ENCODE results near the gene TSR1. TPM values are rescaled to one million over a fixed set of nuclear protein-coding genes. Genes with fewer than 3 reads are reported as not detected.

The TSR1 gene
- total and polyA plus RNA-seq, 7 donors = 6.7 to 56.3 (median 21.9) TPM

- 93 to 97% methylated on average over 10 of the region's 10 CpGs for WGBS, 2 donors
- intact Hi-C loops (cut with DNase I) = no loop called here
- Histone ChIP-seq H3K4me3 (no peak overlapping the region), H3K4me1 (peaks cover 0 to 6% (median 5%) of the 10 kb centered on the region in 4 donors), H3K27me3 (no peaks in the 10 kb centered on the region), H3K27ac (no peak overlapping the region), H3K36me3 (peaks cover 16 to 88% (median 35%) of the 10 kb centered on the region in 4 donors), H3K9me3 (no peaks in the 10 kb centered on the region)
- TF ChIP-seq EP300 (IDR thresholded peaks at IDR 0.05) (no peak), POLR2AphosphoS5 (IDR thresholded peaks at IDR 0.05) (no peak), CTCF (IDR thresholded peaks at IDR 0.05) (no peak)
- DNase-seq = no peak
Observed at GRCh38 chr17:2377659-2378058, 41.4 kb upstream of the TSR1 start.

- H3K4me3 ChIP-seq = no peak overlapping the region
- WGBS, 2 donors = 90% methylated on average over 14 of the region's 14 CpGs
- no peak for DNase-seq
- intact Hi-C loops (cut with DNase I) = no loop called here
- H3K9me3 ChIP-seq = no peaks in the 10 kb centered on the region
- H3K36me3 ChIP-seq = peaks cover 18 to 93% (median 39%) of the 10 kb centered on the region in 4 donors
- TF ChIP-seq POLR2A (IDR thresholded peaks at IDR 0.05) = no peak
- TF ChIP-seq CTCF (IDR thresholded peaks at IDR 0.05) = no peak
- no peak for TF ChIP-seq POLR2AphosphoS5 (IDR thresholded peaks at IDR 0.05)
- TF ChIP-seq EP300 (IDR thresholded peaks at IDR 0.05) = no peak
- H3K27me3 ChIP-seq = no peaks in the 10 kb centered on the region
- no peaks in the 10 kb centered on the region for H3K4me1 ChIP-seq
- H3K27ac ChIP-seq = no peak overlapping the region
Observed at GRCh38 chr17:2376107-2376506, 39.9 kb upstream of the TSR1 start.

DNA sequence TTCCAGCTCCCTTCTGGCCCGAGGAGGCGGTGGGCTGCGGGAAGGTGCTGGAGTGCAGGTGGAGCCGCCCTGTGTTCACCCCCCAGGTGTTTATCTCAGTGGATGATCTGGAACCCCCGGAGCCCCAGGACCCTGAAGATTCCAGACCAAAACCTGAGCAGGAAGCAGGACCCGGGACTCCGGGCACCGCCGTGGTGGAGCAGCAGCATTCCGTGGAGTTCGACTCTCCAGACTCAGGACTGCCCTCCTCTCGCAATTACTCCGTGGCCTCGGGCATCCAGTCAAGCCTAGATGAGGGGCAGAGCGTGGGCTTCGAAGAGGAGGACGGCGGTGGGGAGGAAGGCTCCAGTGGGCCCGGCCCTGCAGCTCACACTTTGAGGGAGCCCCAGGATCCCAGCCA lies 39.1 kb upstream of the TSR1 start:
- no peak for DNase-seq
- Histone ChIP-seq H3K36me3 (peaks cover 18 to 86% (median 38%) of the 10 kb centered on the region in 4 donors), H3K9me3 (no peaks in the 10 kb centered on the region), H3K27ac (no peak overlapping the region), H3K4me3 (no peak overlapping the region), H3K4me1 (no peaks in the 10 kb centered on the region), H3K27me3 (no peaks in the 10 kb centered on the region)
- intact Hi-C loops (cut with DNase I) = no loop called here
- no peak for TF ChIP-seq POLR2AphosphoS5 (IDR thresholded peaks at IDR 0.05)
- no peak for TF ChIP-seq EP300 (IDR thresholded peaks at IDR 0.05)
- no peak for TF ChIP-seq POLR2A (IDR thresholded peaks at IDR 0.05)
- TF ChIP-seq CTCF (IDR thresholded peaks at IDR 0.05) = no peak
- 95% methylated on average over 19 of the region's 19 CpGs for WGBS, 2 donors

GRCh38 chr17:2374549-2375285 lies 38.5 kb upstream of the TSR1 start:
- 88% methylated on average over 11 of the region's 11 CpGs for WGBS, 2 donors
- no peaks in the 10 kb centered on the region for H3K9me3 ChIP-seq
- H3K4me3 ChIP-seq = no peak overlapping the region
- no peak for TF ChIP-seq CTCF (IDR thresholded peaks at IDR 0.05)
- TF ChIP-seq POLR2A (IDR thresholded peaks at IDR 0.05) = no peak
- no peak for TF ChIP-seq EP300 (IDR thresholded peaks at IDR 0.05)
- TF ChIP-seq POLR2AphosphoS5 (IDR thresholded peaks at IDR 0.05) = no peak
- DNase-seq = no peak
- peak overlapping the region in 1 of 4 donors; percentile 27 for H3K27ac ChIP-seq
- H3K27me3 ChIP-seq = no peaks in the 10 kb centered on the region
- peaks cover 0 to 5% (median 2%) of the 10 kb centered on the region in 4 donors for H3K4me1 ChIP-seq
- H3K36me3 ChIP-seq = peaks cover 18 to 79% (median 35%) of the 10 kb centered on the region in 4 donors
- intact Hi-C loops (cut with DNase I) = no loop called here

All from sigmoid colon (tissue), 7 donors.